Omental fat pad (tissue), 4 donors: ENCODE data around the gene HIF1AN. TPM values are rescaled to one million over a fixed set of nuclear protein-coding genes. Genes with fewer than 3 reads are reported as not detected.
A peak's percentile ranks its signal among the peaks of the same experiment; 100 is the strongest.

Source experiments
- ATAC-seq: fragments of 150-250 bp; one replicate; pipeline ENCODE4 v1.9.1; 2016; ENCODE audit warnings: mild to moderate bottlenecking, moderate library complexity; ENCODE audit not compliant: low FRiP score
- DNase-seq: peaks from one replicate; pipeline ENCODE4 v3.0.0-alpha.2; 2019; ENCODE audit warnings: low spot score
- CTCF ChIP-seq, 3 donors: fragments of 450-650 bp; IDR thresholded peaks; one replicate each; pipeline ENCODE4 v1.5.1; 2016 to 2017; ENCODE audit warnings: antibody characterized with exemption in 3 of 3, mild to moderate bottlenecking in 3 of 3, moderate library complexity in 2 of 3
- total RNA-seq, 4 donors: library from RNA; depleted of rRNA; stranded (reverse); fragments of >200 nt; gene quantifications; one replicate each; pipeline ENCODE4 v1.1.0, GENCODE V29; 2016

HIF1AN gene
- total RNA-seq, 4 donors from 2014 or later = 9.1 to 15.8 (median 11.5) TPM

- TF ChIP-seq CTCF (IDR thresholded peaks at IDR 0.05) = no peak
- DNase-seq (no peak), ATAC-seq (peak; percentile 19)
Measured at GRCh38 chr10:100528921-100529474, 6.7 kb upstream of the HIF1AN start.

- peak; percentile 84 for ATAC-seq
- peak; percentile 74 for DNase-seq
- no peak for TF ChIP-seq CTCF (IDR thresholded peaks at IDR 0.05)
Measured at GRCh38 chr10:100529475-100530298, 6.1 kb upstream of the HIF1AN start, which contains the start of gene NDUFB8. Gene NDUFB8, minus strand, starts transcription at chr10:100529871. Its CDS starts 20 bp downstream, at chr10:100529851.

- DNase-seq (no peak), ATAC-seq (no peak)
- no peak for TF ChIP-seq CTCF (IDR thresholded peaks at IDR 0.05)
Measured at GRCh38 chr10:100531761-100532160, 4.0 kb upstream of the HIF1AN start.

GRCh38 chr10:100534726-100535125, 1.0 kb upstream of the HIF1AN start:
- no peak for ATAC-seq
- no peak for TF ChIP-seq CTCF (IDR thresholded peaks at IDR 0.05)
- DNase-seq = no peak

GRCh38 chr10:100535338-100535714, 417 bp upstream of the HIF1AN start:
- DNase-seq (no peak), ATAC-seq (no peak)
- TF ChIP-seq CTCF (IDR thresholded peaks at IDR 0.05) = no peak

- no peak for ATAC-seq
- no peak for TF ChIP-seq CTCF (IDR thresholded peaks at IDR 0.05)
Measured at GRCh38 chr10:100537475-100537874, 1.7 kb downstream of the HIF1AN start.

GRCh38 chr10:100544950-100545349, 9.2 kb downstream of the HIF1AN start:
- no peak for DNase-seq
- no peak for ATAC-seq
- no peak for TF ChIP-seq CTCF (IDR thresholded peaks at IDR 0.05)

More at GRCh38 chr10:100537475-100537874, 1.7 kb downstream of the HIF1AN start:
- DNase-seq = no peak
